GM19099 (cell line): Measurements from ENCODE around the gene SUPT20HL2.

Source experiments
- POLR2A ChIP-seq: IDR thresholded peaks from 3 replicates; pipeline ENCODE4 v1.6.1; 2011; ENCODE audit warnings: low read depth; ENCODE audit not compliant: insufficient read length; ENCODE audit errors: extremely low read depth

Gene SUPT20HL2

GRCh38 chrX:24314019-24314635 lies at the start of gene SUPT20HL2:
Gene SUPT20HL2, minus strand, starts transcription at chrX:24314069. Its CDS starts 754 bp downstream, at chrX:24313315.
- no peak for TF ChIP-seq POLR2A

GRCh38 chrX:24360272-24360671 lies 46.4 kb upstream of the SUPT20HL2 start, which contains the start of gene SUPT20HL1:
Gene SUPT20HL1, plus strand, starts transcription at chrX:24360639. Its CDS starts 2,122 bp downstream, at chrX:24362761.
- TF ChIP-seq POLR2A: no peak

GRCh38 chrX:24357106-24357505 lies 43.2 kb upstream of the SUPT20HL2 start:
- no peak for TF ChIP-seq POLR2A

- no peak for TF ChIP-seq POLR2A
Measured at GRCh38 chrX:24355095-24355494, 41.2 kb upstream of the SUPT20HL2 start.

GRCh38 chrX:24350217-24350616 lies 36.3 kb upstream of the SUPT20HL2 start:
- no peak for TF ChIP-seq POLR2A

GRCh38 chrX:24347881-24348280 lies 34.0 kb upstream of the SUPT20HL2 start:
- TF ChIP-seq POLR2A: no peak

GRCh38 chrX:24343719-24344118 lies 29.9 kb upstream of the SUPT20HL2 start:
- TF ChIP-seq POLR2A: no peak

GRCh38 chrX:24341795-24342194 lies 27.9 kb upstream of the SUPT20HL2 start:
- TF ChIP-seq POLR2A: no peak

GRCh38 chrX:24340501-24340900 lies 26.6 kb upstream of the SUPT20HL2 start:
- TF ChIP-seq POLR2A: no peak

- TF ChIP-seq POLR2A: no peak
Measured at GRCh38 chrX:24339911-24340310, 26.0 kb upstream of the SUPT20HL2 start.

- no peak for TF ChIP-seq POLR2A
Measured at GRCh38 chrX:24335871-24336270, 22.0 kb upstream of the SUPT20HL2 start.

- no peak for TF ChIP-seq POLR2A
Measured at GRCh38 chrX:24334461-24334860, 20.6 kb upstream of the SUPT20HL2 start.

- no peak for TF ChIP-seq POLR2A
Measured at GRCh38 chrX:24333371-24333770, 19.5 kb upstream of the SUPT20HL2 start.

- no peak for TF ChIP-seq POLR2A
Measured at GRCh38 chrX:24332878-24333277, 19.0 kb upstream of the SUPT20HL2 start.

GRCh38 chrX:24325231-24325630 lies 11.4 kb upstream of the SUPT20HL2 start:
- TF ChIP-seq POLR2A: no peak

GRCh38 chrX:24321741-24322395 lies 8.0 kb upstream of the SUPT20HL2 start:
- no peak for TF ChIP-seq POLR2A
